Glutamatergic neuron (in vitro differentiated cells): ENCODE results near the gene NECAB2. TPM values are rescaled to one million over a fixed set of nuclear protein-coding genes. Genes with fewer than 3 reads are reported as not detected.

Experiments used
- DNase-seq: peaks from one replicate; pipeline ENCODE4 v3.0.0; 2022
- H3K27ac Mint-ChIP-seq: one replicate; pipeline ENCODE4 v1.8.0; 2020; ENCODE audit warnings: mild to moderate bottlenecking, mixed read lengths, inconsistent platforms; ENCODE audit not compliant: unreplicated experiment
- H3K27me3 Mint-ChIP-seq: one replicate; pipeline ENCODE4 v1.8.0; 2020; ENCODE audit warnings: mild to moderate bottlenecking, moderate library complexity, mixed read lengths, inconsistent platforms; ENCODE audit not compliant: unreplicated experiment
- H3K36me3 Mint-ChIP-seq: one replicate; pipeline ENCODE4 v1.8.0; 2020; ENCODE audit warnings: mild to moderate bottlenecking, mixed read lengths, inconsistent platforms; ENCODE audit not compliant: unreplicated experiment
- H3K4me1 Mint-ChIP-seq: one replicate; pipeline ENCODE4 v1.8.0; 2020; ENCODE audit warnings: mild to moderate bottlenecking, low read depth, mixed read lengths, inconsistent platforms; ENCODE audit not compliant: unreplicated experiment
- H3K4me3 Mint-ChIP-seq: one replicate; pipeline ENCODE4 v1.8.0; 2020; ENCODE audit warnings: mild to moderate bottlenecking, mixed read lengths, inconsistent platforms; ENCODE audit not compliant: unreplicated experiment
- H3K9me3 Mint-ChIP-seq: one replicate; pipeline ENCODE4 v1.8.0; 2020; ENCODE audit warnings: mild to moderate bottlenecking, moderate library complexity, mixed read lengths, inconsistent platforms; ENCODE audit not compliant: unreplicated experiment
- total RNA-seq: library from RNA; stranded (reverse); fragmentation: NEBNext Ultra II Directional; extraction: Animal tissue kit (Norgen Biotek cat#: 25700); gene quantifications from one replicate; pipeline ENCODE4 v1.2.1, GENCODE V29; 2021; ENCODE audit not compliant: unreplicated experiment
- TF ChIP-seq, protein P1 (sequence below): fragments of 200-600 bp; sonication (generic); IDR thresholded peaks from one replicate; pipeline ENCODE4 v1.5.0; 2021; ENCODE audit not compliant: partially characterized antibody, unreplicated experiment

NECAB2 gene
- total RNA-seq, 1 donor from 2014 or later: 112 TPM

DNA sequence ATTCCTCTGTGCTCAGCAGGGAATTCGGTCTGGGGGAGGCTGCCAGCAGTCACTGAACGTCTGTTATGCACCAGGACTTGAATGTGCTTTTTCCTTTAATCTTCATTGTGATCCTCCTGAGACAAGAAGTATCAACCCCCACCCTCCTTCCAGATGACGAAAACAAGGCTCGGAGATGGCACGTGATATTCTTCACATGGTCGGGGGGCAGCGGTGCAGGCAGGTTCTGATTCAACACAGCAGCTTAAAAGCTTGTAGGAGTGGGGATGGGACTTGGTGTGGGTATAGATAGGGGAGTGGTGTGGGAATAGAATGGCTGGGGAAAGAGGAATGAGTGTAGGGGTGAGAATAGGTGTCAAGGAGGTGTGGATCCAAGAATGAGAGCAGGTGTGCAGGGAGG, 6.4 kb downstream of the NECAB2 start:
- peaks cover 19% of the 10 kb centered on the region for H3K27me3 Mint-ChIP-seq
- peak overlapping the region; percentile 71 for H3K4me3 Mint-ChIP-seq
- peaks cover 15% of the 10 kb centered on the region for H3K36me3 Mint-ChIP-seq
- H3K27ac Mint-ChIP-seq: peak overlapping the region; percentile 73
- TF ChIP-seq, protein P1, sequence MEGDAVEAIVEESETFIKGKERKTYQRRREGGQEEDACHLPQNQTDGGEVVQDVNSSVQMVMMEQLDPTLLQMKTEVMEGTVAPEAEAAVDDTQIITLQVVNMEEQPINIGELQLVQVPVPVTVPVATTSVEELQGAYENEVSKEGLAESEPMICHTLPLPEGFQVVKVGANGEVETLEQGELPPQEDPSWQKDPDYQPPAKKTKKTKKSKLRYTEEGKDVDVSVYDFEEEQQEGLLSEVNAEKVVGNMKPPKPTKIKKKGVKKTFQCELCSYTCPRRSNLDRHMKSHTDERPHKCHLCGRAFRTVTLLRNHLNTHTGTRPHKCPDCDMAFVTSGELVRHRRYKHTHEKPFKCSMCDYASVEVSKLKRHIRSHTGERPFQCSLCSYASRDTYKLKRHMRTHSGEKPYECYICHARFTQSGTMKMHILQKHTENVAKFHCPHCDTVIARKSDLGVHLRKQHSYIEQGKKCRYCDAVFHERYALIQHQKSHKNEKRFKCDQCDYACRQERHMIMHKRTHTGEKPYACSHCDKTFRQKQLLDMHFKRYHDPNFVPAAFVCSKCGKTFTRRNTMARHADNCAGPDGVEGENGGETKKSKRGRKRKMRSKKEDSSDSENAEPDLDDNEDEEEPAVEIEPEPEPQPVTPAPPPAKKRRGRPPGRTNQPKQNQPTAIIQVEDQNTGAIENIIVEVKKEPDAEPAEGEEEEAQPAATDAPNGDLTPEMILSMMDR: no peak
- peaks cover 13% of the 10 kb centered on the region for H3K4me1 Mint-ChIP-seq
- peaks cover 22% of the 10 kb centered on the region for H3K9me3 Mint-ChIP-seq
- no peak for DNase-seq

DNA sequence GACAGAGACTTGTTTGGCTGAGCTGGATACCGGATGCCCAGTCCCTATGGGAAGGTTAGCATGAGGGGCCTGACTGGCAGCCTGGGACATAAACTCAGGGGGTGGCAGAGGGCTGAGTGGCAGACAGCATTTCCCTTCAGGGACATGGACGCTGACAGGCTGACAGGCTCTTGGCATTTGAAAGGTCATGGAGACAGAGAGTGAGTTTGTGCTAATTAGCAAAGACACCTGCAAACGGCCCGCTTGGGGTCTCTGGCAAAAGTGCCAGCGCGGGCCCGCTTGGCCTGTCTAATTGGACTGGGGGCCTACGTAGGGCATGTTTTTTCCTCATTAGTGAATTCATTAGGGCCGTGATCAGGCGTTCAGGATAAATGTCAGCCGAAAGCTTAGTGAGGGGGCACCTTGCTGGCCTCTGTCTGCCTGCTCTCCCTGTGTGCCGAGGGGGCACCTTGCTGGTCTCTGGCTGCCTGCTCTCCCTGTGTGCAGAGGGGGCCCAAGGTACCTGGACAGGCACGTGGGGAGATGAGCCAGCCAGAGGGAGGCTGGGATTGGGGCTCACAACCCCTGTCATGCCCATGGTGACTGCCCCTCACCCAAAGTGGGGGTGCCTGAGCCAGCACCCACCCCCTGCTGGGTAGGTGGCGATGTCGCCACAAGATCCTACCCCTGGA, 7.7 kb downstream of the NECAB2 start:
- TF ChIP-seq, protein P1: no peak
- Mint-ChIP-seq H3K4me3 (no peak overlapping the region), H3K36me3 (peaks cover 15% of the 10 kb centered on the region), H3K27ac (no peak overlapping the region), H3K27me3 (peaks cover 12% of the 10 kb centered on the region), H3K4me1 (peaks cover 11% of the 10 kb centered on the region), H3K9me3 (peaks cover 18% of the 10 kb centered on the region)
- no peak for DNase-seq

DNA sequence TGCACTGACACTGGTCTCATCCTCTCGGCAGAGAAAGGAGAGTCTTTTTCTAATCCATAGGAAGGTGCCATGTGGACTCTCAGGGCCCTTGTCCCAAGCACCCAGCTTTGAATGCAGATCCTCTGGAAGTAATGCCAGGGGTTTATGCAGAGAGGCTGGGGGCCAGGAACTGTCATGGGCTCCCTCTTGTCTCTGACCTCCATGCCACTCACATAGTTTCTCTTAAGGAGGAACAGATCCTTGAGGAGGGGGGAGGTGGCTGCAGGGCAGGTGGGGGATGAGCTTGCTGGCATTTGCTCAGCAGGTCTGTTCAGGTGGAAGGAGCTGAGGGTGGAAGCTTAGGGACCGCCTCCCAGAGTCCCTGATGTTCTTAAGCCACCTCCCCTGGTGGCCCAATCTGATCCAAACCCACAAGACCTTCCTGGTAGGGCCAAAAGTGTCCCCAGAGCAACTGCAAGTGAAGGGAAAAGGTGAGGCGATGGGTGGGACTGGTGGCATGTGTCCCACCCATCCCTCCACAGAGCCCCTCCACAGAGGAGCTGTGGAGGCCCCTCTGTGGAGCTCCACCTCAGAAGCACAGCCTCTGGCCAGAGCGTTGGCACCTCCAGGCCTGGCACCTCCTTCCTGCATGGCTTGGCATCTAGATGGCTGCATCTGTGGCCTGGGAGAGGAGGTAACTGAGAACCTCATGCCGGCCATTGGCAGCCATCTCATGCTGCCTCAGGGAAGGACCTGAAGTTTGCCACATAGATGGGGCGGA, 9.2 kb downstream of the NECAB2 start:
- H3K27ac Mint-ChIP-seq: no peak overlapping the region
- H3K36me3 Mint-ChIP-seq: peaks cover 19% of the 10 kb centered on the region
- H3K27me3 Mint-ChIP-seq: peaks cover 12% of the 10 kb centered on the region
- DNase-seq: no peak
- H3K4me3 Mint-ChIP-seq: no peak overlapping the region
- peaks cover 17% of the 10 kb centered on the region for H3K9me3 Mint-ChIP-seq
- TF ChIP-seq, protein P1: no peak
- peaks cover 11% of the 10 kb centered on the region for H3K4me1 Mint-ChIP-seq

DNA sequence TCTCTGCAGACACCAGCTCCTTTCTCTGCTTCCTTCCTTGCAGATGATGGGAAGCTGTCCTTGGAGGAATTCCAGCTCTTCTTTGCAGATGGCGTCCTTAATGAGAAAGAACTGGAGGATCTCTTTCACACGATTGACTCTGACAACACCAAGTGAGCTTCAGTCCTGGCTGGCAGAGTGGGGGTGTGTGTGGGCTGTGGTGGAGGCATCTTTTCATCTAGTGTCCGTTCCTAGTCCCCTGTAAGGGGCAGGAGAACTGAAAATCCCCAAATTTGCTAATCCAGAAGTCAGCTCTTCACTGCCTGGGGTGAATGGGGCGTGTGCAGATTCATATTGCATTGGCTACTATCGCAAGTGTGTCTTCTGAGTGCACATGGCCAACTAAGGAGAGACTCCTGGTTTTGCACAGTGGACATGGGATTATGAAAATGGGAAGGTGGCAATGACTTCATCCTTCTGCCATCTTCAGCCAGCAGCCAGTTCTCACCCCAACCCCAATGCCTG, 10.4 kb downstream of the NECAB2 start:
- no peak for DNase-seq
- Mint-ChIP-seq H3K4me1 (peaks cover 11% of the 10 kb centered on the region), H3K36me3 (peaks cover 24% of the 10 kb centered on the region), H3K27me3 (peaks cover 12% of the 10 kb centered on the region), H3K27ac (no peak overlapping the region), H3K9me3 (peaks cover 17% of the 10 kb centered on the region), H3K4me3 (no peak overlapping the region)
- TF ChIP-seq, protein P1: no peak

DNA sequence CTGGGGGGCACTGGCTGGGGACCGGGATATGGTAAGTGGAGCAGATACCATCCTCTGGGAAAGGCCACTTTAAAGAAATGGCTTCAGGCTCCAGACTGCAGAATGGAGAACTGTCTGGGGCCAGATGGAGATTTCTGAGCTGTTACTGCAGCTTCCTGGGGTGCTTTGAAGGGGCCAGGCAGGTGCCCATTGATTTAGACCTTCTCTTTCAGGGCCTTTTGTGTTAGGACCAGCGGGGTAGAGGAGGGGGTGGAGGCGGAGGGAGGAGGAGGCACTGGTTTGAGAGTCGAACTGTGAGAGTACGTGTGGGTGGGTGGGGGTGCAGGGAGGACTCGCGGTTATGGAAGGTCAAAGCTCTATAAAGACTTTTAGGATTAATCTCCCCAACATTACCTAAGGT, 11.4 kb downstream of the NECAB2 start:
- TF ChIP-seq, protein P1: no peak
- Mint-ChIP-seq H3K27me3 (peaks cover 10% of the 10 kb centered on the region), H3K9me3 (peaks cover 13% of the 10 kb centered on the region), H3K4me1 (peaks cover 6% of the 10 kb centered on the region), H3K36me3 (peaks cover 24% of the 10 kb centered on the region), H3K27ac (no peak overlapping the region), H3K4me3 (no peak overlapping the region)
- no peak for DNase-seq
